ENCODE measurements around the gene DKKL1. TPM values are rescaled to one million over a fixed set of nuclear protein-coding genes. Genes with fewer than 3 reads are reported as not detected.
"Not testable (repeated sequence)": the region's sequence is repeated elsewhere in the genome, so short reads cannot be mapped to it uniquely, and the experiment has no call there.

Gene DKKL1
- total RNA-seq: 1.3 TPM in 1 of 2 replicates, not detected in the other

DNA sequence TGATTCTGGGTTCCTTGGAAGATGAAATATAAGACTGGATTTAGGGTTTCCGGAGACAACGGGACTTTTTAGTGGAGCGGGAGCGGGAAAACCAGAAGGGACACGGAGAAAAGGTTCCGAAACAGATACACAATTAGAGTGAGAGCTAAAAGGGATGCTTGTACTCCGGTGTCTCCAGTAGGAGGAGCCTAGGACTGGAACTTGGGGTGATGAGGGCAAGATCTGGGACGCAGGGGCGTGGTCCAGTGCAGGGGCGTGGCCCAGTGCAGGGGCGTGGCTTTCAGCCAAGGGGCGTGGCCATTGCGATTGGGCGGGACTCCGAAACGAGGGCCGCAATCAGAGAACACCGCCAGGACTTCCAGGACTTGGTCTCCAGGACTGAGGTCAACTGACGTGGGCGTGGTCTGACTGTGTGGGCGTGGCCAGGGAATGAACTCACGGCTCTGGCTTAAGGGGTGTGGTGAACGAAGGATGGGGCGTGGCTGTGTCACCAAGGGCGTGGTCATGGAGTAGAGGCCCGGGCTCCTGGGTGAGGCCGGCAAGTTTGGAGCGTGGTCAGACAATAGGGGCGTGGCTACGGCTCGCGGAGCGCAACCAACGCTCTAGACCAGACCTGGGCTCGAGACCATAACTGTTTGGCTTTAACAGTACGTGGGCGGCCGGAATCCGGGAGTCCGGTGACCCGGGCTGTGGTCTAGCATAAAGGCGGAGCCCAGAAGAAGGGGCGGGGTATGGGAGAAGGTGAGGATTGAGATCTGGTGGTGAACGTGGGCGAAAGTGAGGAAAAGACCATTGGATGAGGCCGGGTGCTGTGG, at the start of gene DKKL1:
Gene DKKL1, plus strand, starts transcription at position 610 of the 815 bp plus-strand sequence. Its CDS starts 122 bp downstream, at position 732.
- peak; percentile 66 for DNase-seq (ENCODE audit: low read depth)
- peak within 1 kb of the TSS; percentile 76 for H3K4me3 ChIP-seq (ENCODE audit: low read depth, low read length)
- TF ChIP-seq, protein P1, sequence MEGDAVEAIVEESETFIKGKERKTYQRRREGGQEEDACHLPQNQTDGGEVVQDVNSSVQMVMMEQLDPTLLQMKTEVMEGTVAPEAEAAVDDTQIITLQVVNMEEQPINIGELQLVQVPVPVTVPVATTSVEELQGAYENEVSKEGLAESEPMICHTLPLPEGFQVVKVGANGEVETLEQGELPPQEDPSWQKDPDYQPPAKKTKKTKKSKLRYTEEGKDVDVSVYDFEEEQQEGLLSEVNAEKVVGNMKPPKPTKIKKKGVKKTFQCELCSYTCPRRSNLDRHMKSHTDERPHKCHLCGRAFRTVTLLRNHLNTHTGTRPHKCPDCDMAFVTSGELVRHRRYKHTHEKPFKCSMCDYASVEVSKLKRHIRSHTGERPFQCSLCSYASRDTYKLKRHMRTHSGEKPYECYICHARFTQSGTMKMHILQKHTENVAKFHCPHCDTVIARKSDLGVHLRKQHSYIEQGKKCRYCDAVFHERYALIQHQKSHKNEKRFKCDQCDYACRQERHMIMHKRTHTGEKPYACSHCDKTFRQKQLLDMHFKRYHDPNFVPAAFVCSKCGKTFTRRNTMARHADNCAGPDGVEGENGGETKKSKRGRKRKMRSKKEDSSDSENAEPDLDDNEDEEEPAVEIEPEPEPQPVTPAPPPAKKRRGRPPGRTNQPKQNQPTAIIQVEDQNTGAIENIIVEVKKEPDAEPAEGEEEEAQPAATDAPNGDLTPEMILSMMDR (conservative IDR thresholded peaks at IDR 0.05; ENCODE audit: low read depth, low read length): no peak

DNA sequence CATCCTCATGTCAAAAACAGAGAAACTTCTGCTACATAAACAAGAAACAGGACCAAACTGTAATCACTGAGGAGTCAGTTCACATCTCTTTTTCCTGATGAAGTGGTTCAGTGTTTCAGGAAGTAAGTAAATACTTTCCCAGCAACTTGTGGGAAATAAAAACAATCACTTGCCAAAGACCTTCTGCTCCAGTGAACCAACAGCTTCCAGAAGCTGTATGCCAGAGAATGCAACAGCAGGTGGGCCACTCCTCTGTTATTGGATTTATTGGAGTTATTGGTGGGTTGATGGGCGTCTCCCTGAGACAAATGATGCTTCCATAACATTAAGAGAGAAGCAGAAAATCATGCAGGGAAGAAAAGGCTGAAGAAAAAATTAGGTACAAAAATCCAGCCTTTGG, 48.6 kb upstream of the DKKL1 start:
- DNase-seq (ENCODE audit: low read depth): no peak
- TF ChIP-seq, protein P1 (conservative IDR thresholded peaks at IDR 0.05; ENCODE audit: low read depth, low read length): no peak
- H3K4me3 ChIP-seq (ENCODE audit: low read depth, low read length): no peak overlapping the region

DNA sequence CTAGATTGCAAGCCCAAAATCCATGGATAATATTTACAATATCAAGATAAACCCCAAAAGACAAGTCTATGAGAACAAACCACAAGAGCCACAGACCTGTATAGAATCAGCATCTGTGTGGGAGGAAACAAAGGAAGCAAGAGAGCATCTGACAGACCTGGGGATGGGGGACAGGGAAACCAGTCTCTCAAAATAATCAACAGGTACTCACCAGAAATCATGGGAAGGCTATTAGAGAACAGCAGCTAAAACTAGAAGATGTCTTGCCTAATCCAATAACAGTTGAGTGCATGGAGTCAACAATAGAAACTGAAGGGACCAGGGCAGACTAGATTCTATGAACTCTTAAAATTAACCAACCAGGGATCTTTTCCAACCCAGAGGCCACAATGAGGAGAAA, 47.4 kb upstream of the DKKL1 start:
- H3K4me3 ChIP-seq (ENCODE audit: low read depth, low read length): no peak overlapping the region
- TF ChIP-seq, protein P1 (conservative IDR thresholded peaks at IDR 0.05; ENCODE audit: low read depth, low read length): no peak
- no peak for DNase-seq (ENCODE audit: low read depth)

DNA sequence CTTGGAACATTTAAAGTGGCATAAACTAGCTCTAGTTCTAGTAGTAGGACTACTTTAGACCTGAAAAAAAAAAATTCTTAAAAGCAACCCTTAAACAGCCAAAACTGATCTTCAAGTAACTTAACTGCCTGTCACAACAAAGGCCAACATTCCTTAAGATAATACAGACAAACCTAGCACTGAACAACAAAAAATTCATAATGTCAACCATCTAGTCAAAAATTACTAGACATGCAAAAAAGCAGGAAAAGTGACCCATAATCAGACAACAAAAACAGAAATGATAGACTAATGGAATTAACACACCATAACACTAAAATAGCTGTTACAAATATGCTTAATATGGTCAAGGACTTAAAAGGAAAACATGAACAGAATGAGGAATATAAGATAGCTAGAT, 45.4 kb upstream of the DKKL1 start:
- DNase-seq (ENCODE audit: low read depth): no peak
- TF ChIP-seq, protein P1 (conservative IDR thresholded peaks at IDR 0.05; ENCODE audit: low read depth, low read length): no peak
- no peak overlapping the region for H3K4me3 ChIP-seq (ENCODE audit: low read depth, low read length)

DNA sequence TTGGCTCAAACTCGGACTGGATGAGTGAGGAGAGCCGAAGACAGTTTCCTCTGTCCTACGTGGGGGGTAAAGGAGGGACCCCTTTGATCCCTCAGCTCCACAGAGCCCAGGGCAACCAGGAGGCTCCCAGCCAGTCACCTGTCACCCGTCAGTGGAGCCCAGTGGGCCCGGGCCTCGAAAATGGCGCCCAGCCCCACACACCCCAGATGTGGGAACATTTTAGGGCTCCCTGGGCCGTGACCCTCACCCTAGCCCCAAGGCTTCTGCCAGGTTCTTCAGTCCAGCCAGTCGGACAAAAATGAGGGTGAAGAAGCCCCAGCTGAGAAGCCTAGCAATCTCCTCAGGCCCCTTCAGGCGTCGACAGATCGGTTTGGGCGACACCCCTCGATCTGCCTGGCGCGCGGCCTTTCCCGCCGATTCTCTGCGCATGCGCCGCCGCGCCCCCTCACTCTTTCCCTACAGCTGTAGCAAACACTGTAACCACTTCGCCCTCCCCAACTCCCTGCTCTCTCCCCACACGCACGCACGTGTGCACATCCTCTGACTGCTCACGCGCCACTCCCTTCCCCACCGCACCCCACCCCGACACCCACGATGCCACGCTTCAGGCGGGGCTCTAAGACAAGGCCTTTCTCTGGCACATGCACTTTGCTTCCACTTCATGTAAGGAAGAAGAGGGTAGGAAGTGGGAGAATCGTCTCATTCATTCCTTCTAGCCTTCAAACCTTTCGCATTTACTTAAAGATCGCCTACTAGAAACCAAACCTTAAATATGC, 38.7 kb upstream of the DKKL1 start, which contains the start of gene SLC6A16:
Gene SLC6A16, minus strand, starts transcription at position 391 of the 776 bp plus-strand sequence. CDS start 13,844 bp downstream, outside the sequence.
- TF ChIP-seq, protein P1 (conservative IDR thresholded peaks at IDR 0.05; ENCODE audit: low read depth, low read length): no peak
- no peak within 1 kb of the TSS for H3K4me3 ChIP-seq (ENCODE audit: low read depth, low read length)
- no peak for DNase-seq (ENCODE audit: low read depth)

DNA sequence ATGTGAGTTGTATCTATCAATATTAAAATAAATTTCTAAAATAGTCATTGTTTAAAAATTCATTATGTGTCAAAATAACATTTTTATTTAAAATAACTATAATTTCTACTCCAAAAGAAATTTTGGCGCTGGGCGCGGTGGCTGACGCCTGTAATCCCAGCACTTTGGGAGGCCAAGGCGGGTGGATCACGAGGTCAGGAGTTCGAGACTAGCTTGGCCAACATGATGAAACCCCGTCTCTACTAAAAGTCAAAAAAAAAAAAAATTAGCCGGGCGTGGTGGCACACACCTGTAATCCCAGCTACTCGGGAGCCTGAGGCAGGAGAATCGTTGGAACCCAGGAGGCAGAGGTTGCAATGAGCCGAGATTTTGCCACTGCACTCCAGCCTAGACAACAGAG, 37.9 kb upstream of the DKKL1 start:
- DNase-seq (ENCODE audit: low read depth); H3K4me3 ChIP-seq (ENCODE audit: low read depth, low read length): not testable (repeated sequence)

DNA sequence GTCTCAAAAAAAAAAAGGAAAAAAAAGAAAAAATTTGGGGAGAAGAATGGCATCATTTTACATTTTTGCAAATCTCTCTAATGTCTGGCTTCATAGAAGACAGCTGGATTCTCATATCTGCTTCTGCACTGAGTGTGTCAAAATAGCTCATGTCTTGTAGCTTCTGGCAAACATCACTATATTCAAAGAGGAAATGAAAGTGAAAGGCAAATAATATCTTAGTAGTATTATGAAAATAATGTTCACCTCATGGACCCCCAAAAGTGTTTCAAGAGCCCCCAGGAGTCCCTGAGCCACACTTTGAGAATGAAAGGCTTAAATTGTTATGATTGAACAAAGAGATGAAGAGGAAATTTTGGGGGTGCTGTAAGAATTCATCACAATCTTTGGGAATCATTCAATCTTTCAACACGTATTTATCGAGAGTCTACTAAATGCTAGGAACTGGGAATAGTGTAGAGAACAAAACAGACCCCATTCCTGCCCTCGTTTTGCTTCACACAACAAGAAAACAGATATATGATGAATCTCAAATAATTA, 37.4 kb upstream of the DKKL1 start:
- no peak overlapping the region for H3K4me3 ChIP-seq (ENCODE audit: low read depth, low read length)
- DNase-seq (ENCODE audit: low read depth): no peak
- TF ChIP-seq, protein P1 (conservative IDR thresholded peaks at IDR 0.05; ENCODE audit: low read depth, low read length): no peak
